GM12878 (cell line): ENCODE data around the gene TTC33. TPM values are rescaled to one million over a fixed set of nuclear protein-coding genes. Genes with fewer than 3 reads are reported as not detected.

ENCODE experiments used
- ATAC-seq: fragments of 200-7000 bp; cut with Tn5 transposase; 3 replicates; pipeline ENCODE4 v1.9.1; 2020; ENCODE audit warnings: mild to moderate bottlenecking, moderate library complexity
- BruUV-seq: library from RNA; stranded (reverse); fragments of 400-500 nt; replicated peaks from 2 replicates; lab custom pipeline; 2021; lab: Mats Ljungman, UMichigan
- CTCF ChIA-PET: fragments of 300-600 bp; sonication (Branson Sonifier 250); formaldehyde crosslinking; extraction: SDS; loops from one replicate; lab custom pipeline; 2021; ENCODE audit warnings: inconsistent platforms; lab: Yijun Ruan, JAX
- POLR2A ChIA-PET: fragments of 350-600 bp; formaldehyde crosslinking; extraction: SDS; loops from one replicate; lab custom pipeline; 2021; ENCODE audit warnings: inconsistent platforms; lab: Charles Lee
- RAD21 ChIA-PET: fragments of 300-600 bp; sonication (Branson Sonifier 250); formaldehyde crosslinking; loops from one replicate; lab custom pipeline; 2023; ENCODE audit warnings: antibody characterized with exemption; ENCODE audit not compliant: unreplicated experiment; lab: Charles Lee
- SMC1A ChIA-PET: fragments of 300-600 bp; sonication (Branson Sonifier 250); formaldehyde crosslinking; loops from one replicate; lab custom pipeline; 2023; ENCODE audit not compliant: unreplicated experiment, uncharacterized antibody; lab: Charles Lee
- DNase-seq: peaks from one replicate; pipeline ENCODE4 v3.0.0-alpha.2; 2011; ENCODE audit warnings: low read depth, low spot score
- FAIRE-seq: peaks from 3 replicates; lab custom pipeline; 2011; peaks lifted over from hg19 to GRCh38; lab: Jason Lieb, UNC
- H2AFZ ChIP-seq: 2 replicates; pipeline ENCODE4 v1.6.0; 2011; ENCODE audit warnings: low read depth, low read length, control low read depth; ENCODE audit not compliant: control insufficient read depth
- H3K27ac ChIP-seq: 2 replicates; pipeline ENCODE4 v1.5.1; 2011; ENCODE audit warnings: control low read depth; ENCODE audit not compliant: control insufficient read depth, insufficient read depth
- H3K27me3 ChIP-seq, 2 experiments: replicated peaks in 1 of 2; 2 replicates each; pipeline versions ENCODE4 v1.6.0 to v1.6.1; 2011; ENCODE audit warnings: low read length in 1 of 2; ENCODE audit not compliant: control insufficient read depth in 2 of 2, insufficient read depth in 2 of 2
- H3K36me3 ChIP-seq, 2 experiments: 2 replicates each; pipeline ENCODE4 v1.5.1; 2011; ENCODE audit warnings: low read length in 1 of 2; ENCODE audit not compliant: control insufficient read depth in 2 of 2, insufficient read depth in 2 of 2
- H3K4me1 ChIP-seq: 2 replicates; pipeline ENCODE4 v1.6.1; 2011; ENCODE audit warnings: mild to moderate bottlenecking, low read length, moderate library complexity, mixed read lengths; ENCODE audit not compliant: control insufficient read depth, insufficient read depth
- H3K4me2 ChIP-seq: 2 replicates; pipeline ENCODE4 v1.6.0; 2011; ENCODE audit warnings: control low read depth; ENCODE audit not compliant: control insufficient read depth, insufficient read depth
- H3K4me3 ChIP-seq: fragments of 200-600 bp; sonication (generic); 2 replicates; pipeline ENCODE4 v1.5.1; 2016
- H3K79me2 ChIP-seq: 2 replicates; pipeline ENCODE4 v1.6.0; 2011; ENCODE audit warnings: low read length; ENCODE audit not compliant: control insufficient read depth, insufficient read depth
- H3K9ac ChIP-seq: 2 replicates; pipeline ENCODE4 v1.8.0; 2011; ENCODE audit warnings: low read length, control low read depth, mixed read lengths; ENCODE audit not compliant: control insufficient read depth, insufficient read depth
- H3K9me3 ChIP-seq: replicated peaks from 3 replicates; pipeline ENCODE4 v1.5.1; 2011; ENCODE audit warnings: mild to moderate bottlenecking, low read length; ENCODE audit not compliant: control insufficient read depth, insufficient read depth
- H4K20me1 ChIP-seq: 2 replicates; pipeline ENCODE4 v1.6.0; 2011; ENCODE audit not compliant: control insufficient read depth, insufficient read depth
- ATF7 ChIP-seq: fragments of 450-650 bp; IDR thresholded peaks from 2 replicates; pipeline ENCODE4 v1.6.1; 2016; ENCODE audit warnings: low read depth, mild to moderate bottlenecking
- CBFB ChIP-seq: IDR thresholded peaks from 2 replicates; pipeline ENCODE4 v1.6.1; 2016; ENCODE audit warnings: antibody characterized with exemption, low read depth
- IKZF1 ChIP-seq: fragments of 450-650 bp; conservative IDR thresholded peaks from 2 replicates; pipeline ENCODE4 v1.6.1; 2017; ENCODE audit warnings: antibody characterized with exemption, mild to moderate bottlenecking
- KDM1A ChIP-seq: fragments of 200-600 bp; sonication (generic); IDR thresholded peaks from 2 replicates; pipeline ENCODE4 v1.6.1; 2016; ENCODE audit warnings: borderline replicate concordance
- NFYA ChIP-seq: IDR thresholded peaks from 2 replicates; pipeline ENCODE4 v1.6.1; 2011; ENCODE audit warnings: low read depth, mild to moderate bottlenecking, low read length, improper control_type of control experiment, borderline replicate concordance
- POU2F2 ChIP-seq: IDR thresholded peaks from 3 replicates; pipeline ENCODE4 v1.6.1; 2011; ENCODE audit warnings: low read depth, mild to moderate bottlenecking, low read length, borderline replicate concordance
- STAT1 ChIP-seq: fragments of 450-650 bp; conservative IDR thresholded peaks from 2 replicates; pipeline ENCODE4 v1.6.1; 2014; ENCODE audit warnings: antibody characterized with exemption, mild to moderate bottlenecking
- ZNF207 ChIP-seq: fragments of 450-650 bp; IDR thresholded peaks from 2 replicates; pipeline ENCODE4 v1.6.1; 2014; ENCODE audit warnings: antibody characterized with exemption, mild to moderate bottlenecking, borderline replicate concordance
- WGBS: methylation state at CpG from one replicate; pipeline ENCODE4 v1.1.6; 2016; ENCODE audit warnings: low lambda C conversion rate; ENCODE audit not compliant: insufficient replicate concordance, insufficient coverage; ENCODE audit errors: missing lambda C conversion rate; 5-methylcytosine and 5-hydroxymethylcytosine counted together
- in situ Hi-C: fragments of 300-500 bp; cut with MboI; formaldehyde crosslinking; loops from 9 replicates; pipeline ENCODE4 v1.14.3; 2018; ENCODE audit warnings: mixed read lengths
- intact Hi-C: fragments of 100-400 bp; cut with micrococcal nuclease; formaldehyde crosslinking; loops from one replicate; pipeline ENCODE4 v1.14.2; 2022; ENCODE audit not compliant: unreplicated experiment
- polyA plus RNA-seq, 11 experiments: library from polyadenylated mRNA; depleted of rRNA in 4 of 11; unstranded in 6 of 11; stranded (reverse) in 5 of 11; fragments of >200 nt; fragmentation: Nextera tagmentation in 4 of 11; fragmentation: Illumina TruSeq in 1 of 11; extraction: Ambion mirVana in 4 of 11; extraction: Trizol in 1 of 11; gene quantifications; 1 replicate in 1 of 11; 2 replicates in 10 of 11; pipeline versions ENCODE4 v1.2.1 to v1.2.3, GENCODE V29; 2011 to 2016; ENCODE audit warnings: inconsistent platforms in 2 of 11, missing spikeins in 2 of 11, low read depth in 1 of 11
- total RNA-seq, 4 experiments: library from RNA; depleted of rRNA in 3 of 4; stranded (reverse); fragments of >200 nt in 3 of 4; fragmentation: Illumina TruSeq in 1 of 4; extraction: Trizol in 1 of 4; gene quantifications; 2 replicates each; pipeline versions ENCODE4 v1.2.1 to v1.2.3, GENCODE V29; 2013 to 2021
- TF ChIP-seq, protein P1 (sequence below): fragments of 150-350 bp; IDR thresholded peaks from 2 replicates; pipeline ENCODE4 v1.6.1; 2016; ENCODE audit warnings: low read depth, low read length
- TF ChIP-seq, protein P2 (sequence below): fragments of 450-650 bp; IDR thresholded peaks from 2 replicates; pipeline ENCODE4 v1.6.1; 2016; ENCODE audit warnings: mild to moderate bottlenecking, moderate library complexity, borderline replicate concordance
- TF ChIP-seq, protein P3 (sequence below): IDR thresholded peaks from 2 replicates; pipeline ENCODE4 v1.6.1; 2012; ENCODE audit warnings: low read depth, low read length, improper control_type of control experiment
- TF ChIP-seq, protein P4 (sequence below): IDR thresholded peaks from 2 replicates; pipeline ENCODE4 v1.6.1; 2011; ENCODE audit warnings: borderline replicate concordance, low read depth, mild to moderate bottlenecking, moderate library complexity, low read length; ENCODE audit not compliant: insufficient read depth, poor library complexity, severe bottlenecking

The TTC33 gene
- total and polyA plus RNA-seq, 10 of the 15 experiments (the other 5 are each of a cell fraction or from before 2014, with no cell fraction given) = 7.9 to 22.3 (median 14.6) TPM

- no peaks in the 10 kb centered on the region for H4K20me1 ChIP-seq
- in situ Hi-C loops (no loop called here), intact Hi-C loops (no loop called here)
- H3K27ac ChIP-seq = no peak overlapping the region
- H3K4me1 ChIP-seq = no peaks in the 10 kb centered on the region
- no peaks in the 10 kb centered on the region for H3K9me3 ChIP-seq
- H2AFZ ChIP-seq = no peak overlapping the region
- H3K79me2 ChIP-seq = no peaks in the 10 kb centered on the region
- no peak overlapping the region for H3K4me3 ChIP-seq
- ChIA-PET SMC1A (interaction anchor here (0.6 to 0.8 kb wide), 2 partner anchors 40 to 1313 kb away, joined by 3 to 4 read pairs; no protein-coding TSS in a partner anchor), POLR2A (no interaction called here), RAD21 (interaction anchor here (0.7 kb wide), 1 partner anchor 920 kb away, joined by 3 read pairs; no protein-coding TSS in a partner anchor), CTCF (interaction anchor here (1.2 kb wide), 1 partner anchor 19 kb away, joined by 3 read pairs; no protein-coding TSS in a partner anchor)
- H3K27me3 ChIP-seq = no peaks in the 10 kb centered on the region
- DNase-seq (no peak), ATAC-seq (no peak), FAIRE-seq (no peak)
- WGBS = 28% methylated on average over 3 of the region's 3 CpGs
- BruUV-seq = no TSS peak
- TF ChIP-seq ZNF207 = no peak
- TF ChIP-seq IKZF1 = no peak
- TF ChIP-seq, protein P1, sequence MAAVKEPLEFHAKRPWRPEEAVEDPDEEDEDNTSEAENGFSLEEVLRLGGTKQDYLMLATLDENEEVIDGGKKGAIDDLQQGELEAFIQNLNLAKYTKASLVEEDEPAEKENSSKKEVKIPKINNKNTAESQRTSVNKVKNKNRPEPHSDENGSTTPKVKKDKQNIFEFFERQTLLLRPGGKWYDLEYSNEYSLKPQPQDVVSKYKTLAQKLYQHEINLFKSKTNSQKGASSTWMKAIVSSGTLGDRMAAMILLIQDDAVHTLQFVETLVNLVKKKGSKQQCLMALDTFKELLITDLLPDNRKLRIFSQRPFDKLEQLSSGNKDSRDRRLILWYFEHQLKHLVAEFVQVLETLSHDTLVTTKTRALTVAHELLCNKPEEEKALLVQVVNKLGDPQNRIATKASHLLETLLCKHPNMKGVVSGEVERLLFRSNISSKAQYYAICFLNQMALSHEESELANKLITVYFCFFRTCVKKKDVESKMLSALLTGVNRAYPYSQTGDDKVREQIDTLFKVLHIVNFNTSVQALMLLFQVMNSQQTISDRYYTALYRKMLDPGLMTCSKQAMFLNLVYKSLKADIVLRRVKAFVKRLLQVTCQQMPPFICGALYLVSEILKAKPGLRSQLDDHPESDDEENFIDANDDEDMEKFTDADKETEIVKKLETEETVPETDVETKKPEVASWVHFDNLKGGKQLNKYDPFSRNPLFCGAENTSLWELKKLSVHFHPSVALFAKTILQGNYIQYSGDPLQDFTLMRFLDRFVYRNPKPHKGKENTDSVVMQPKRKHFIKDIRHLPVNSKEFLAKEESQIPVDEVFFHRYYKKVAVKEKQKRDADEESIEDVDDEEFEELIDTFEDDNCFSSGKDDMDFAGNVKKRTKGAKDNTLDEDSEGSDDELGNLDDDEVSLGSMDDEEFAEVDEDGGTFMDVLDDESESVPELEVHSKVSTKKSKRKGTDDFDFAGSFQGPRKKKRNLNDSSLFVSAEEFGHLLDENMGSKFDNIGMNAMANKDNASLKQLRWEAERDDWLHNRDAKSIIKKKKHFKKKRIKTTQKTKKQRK = no peak
- no peak for TF ChIP-seq POU2F2
- TF ChIP-seq, protein P2, sequence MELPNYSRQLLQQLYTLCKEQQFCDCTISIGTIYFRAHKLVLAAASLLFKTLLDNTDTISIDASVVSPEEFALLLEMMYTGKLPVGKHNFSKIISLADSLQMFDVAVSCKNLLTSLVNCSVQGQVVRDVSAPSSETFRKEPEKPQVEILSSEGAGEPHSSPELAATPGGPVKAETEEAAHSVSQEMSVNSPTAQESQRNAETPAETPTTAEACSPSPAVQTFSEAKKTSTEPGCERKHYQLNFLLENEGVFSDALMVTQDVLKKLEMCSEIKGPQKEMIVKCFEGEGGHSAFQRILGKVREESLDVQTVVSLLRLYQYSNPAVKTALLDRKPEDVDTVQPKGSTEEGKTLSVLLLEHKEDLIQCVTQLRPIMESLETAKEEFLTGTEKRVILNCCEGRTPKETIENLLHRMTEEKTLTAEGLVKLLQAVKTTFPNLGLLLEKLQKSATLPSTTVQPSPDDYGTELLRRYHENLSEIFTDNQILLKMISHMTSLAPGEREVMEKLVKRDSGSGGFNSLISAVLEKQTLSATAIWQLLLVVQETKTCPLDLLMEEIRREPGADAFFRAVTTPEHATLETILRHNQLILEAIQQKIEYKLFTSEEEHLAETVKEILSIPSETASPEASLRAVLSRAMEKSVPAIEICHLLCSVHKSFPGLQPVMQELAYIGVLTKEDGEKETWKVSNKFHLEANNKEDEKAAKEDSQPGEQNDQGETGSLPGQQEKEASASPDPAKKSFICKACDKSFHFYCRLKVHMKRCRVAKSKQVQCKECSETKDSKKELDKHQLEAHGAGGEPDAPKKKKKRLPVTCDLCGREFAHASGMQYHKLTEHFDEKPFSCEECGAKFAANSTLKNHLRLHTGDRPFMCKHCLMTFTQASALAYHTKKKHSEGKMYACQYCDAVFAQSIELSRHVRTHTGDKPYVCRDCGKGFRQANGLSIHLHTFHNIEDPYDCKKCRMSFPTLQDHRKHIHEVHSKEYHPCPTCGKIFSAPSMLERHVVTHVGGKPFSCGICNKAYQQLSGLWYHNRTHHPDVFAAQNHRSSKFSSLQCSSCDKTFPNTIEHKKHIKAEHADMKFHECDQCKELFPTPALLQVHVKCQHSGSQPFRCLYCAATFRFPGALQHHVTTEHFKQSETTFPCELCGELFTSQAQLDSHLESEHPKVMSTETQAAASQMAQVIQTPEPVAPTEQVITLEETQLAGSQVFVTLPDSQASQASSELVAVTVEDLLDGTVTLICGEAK = no peak
- no peak for TF ChIP-seq KDM1A
- no peak for TF ChIP-seq STAT1
- TF ChIP-seq CBFB = no peak
- TF ChIP-seq, protein P3, sequence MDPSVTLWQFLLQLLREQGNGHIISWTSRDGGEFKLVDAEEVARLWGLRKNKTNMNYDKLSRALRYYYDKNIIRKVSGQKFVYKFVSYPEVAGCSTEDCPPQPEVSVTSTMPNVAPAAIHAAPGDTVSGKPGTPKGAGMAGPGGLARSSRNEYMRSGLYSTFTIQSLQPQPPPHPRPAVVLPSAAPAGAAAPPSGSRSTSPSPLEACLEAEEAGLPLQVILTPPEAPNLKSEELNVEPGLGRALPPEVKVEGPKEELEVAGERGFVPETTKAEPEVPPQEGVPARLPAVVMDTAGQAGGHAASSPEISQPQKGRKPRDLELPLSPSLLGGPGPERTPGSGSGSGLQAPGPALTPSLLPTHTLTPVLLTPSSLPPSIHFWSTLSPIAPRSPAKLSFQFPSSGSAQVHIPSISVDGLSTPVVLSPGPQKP = no peak
- TF ChIP-seq, protein P4, sequence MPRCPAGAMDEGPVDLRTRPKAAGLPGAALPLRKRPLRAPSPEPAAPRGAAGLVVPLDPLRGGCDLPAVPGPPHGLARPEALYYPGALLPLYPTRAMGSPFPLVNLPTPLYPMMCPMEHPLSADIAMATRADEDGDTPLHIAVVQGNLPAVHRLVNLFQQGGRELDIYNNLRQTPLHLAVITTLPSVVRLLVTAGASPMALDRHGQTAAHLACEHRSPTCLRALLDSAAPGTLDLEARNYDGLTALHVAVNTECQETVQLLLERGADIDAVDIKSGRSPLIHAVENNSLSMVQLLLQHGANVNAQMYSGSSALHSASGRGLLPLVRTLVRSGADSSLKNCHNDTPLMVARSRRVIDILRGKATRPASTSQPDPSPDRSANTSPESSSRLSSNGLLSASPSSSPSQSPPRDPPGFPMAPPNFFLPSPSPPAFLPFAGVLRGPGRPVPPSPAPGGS = no peak
- no peak for TF ChIP-seq NFYA
- no peak for TF ChIP-seq ATF7
- no peaks in the 10 kb centered on the region for H3K36me3 ChIP-seq
- H3K4me2 ChIP-seq = no peak overlapping the region
- H3K9ac ChIP-seq = no peak overlapping the region
Observed at GRCh38 chr5:40614923-40615585, 140.7 kb downstream of the TTC33 start.
